ENCODE measurements around the gene ALPG.
"Not testable (repeated sequence)": the region's sequence is repeated elsewhere in the genome, so short reads cannot be mapped to it uniquely, and the experiment has no call there.

The ALPG gene

GRCh38 chr2:232396683-232397082, 10.0 kb upstream of the ALPG start:
- no peak for DNase-seq (ENCODE audit: low spot score)

GRCh38 chr2:232398293-232399034, 8.2 kb upstream of the ALPG start:
- no peak for DNase-seq (ENCODE audit: low spot score)

GRCh38 chr2:232400256-232401015, 6.2 kb upstream of the ALPG start:
- no peak for DNase-seq (ENCODE audit: low spot score)

GRCh38 chr2:232402518-232402917, 4.1 kb upstream of the ALPG start:
- no peak for DNase-seq (ENCODE audit: low spot score)

DNA sequence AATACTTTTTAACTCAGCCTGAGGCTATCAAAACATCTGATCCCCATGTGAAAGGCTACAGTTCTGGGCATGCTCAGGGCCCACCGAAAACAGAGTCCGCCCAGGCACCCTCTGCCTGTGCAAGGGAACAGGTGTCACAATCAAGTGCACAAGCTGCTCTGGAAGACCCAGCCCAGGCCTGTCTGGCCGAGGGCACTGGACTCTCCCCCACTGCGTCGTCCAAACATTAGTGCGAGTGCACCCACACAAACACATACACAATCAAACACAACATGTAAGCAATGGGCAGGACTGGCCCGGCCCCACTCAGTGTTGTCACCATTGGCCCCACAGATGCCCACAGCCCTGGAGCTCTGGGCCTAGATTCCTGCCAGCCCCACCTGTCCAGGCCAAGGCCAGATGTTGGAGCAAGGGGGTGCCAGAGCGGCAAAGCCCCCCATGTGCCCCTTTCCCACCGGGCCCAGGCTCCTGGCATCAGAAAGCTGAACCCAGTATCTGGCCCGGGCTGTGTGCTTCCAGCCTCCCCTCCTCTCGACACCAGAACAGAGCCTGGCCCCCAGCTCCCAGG, 617 bp upstream of the ALPG start:
- DNase-seq (ENCODE audit: low spot score) = no peak

GRCh38 chr2:232407428-232408150, 945 bp downstream of the ALPG start:
- not testable (repeated sequence) for DNase-seq (ENCODE audit: low spot score)

GRCh38 chr2:232408269-232408668, 1.6 kb downstream of the ALPG start:
- not testable (repeated sequence) for DNase-seq (ENCODE audit: low spot score)

DNA sequence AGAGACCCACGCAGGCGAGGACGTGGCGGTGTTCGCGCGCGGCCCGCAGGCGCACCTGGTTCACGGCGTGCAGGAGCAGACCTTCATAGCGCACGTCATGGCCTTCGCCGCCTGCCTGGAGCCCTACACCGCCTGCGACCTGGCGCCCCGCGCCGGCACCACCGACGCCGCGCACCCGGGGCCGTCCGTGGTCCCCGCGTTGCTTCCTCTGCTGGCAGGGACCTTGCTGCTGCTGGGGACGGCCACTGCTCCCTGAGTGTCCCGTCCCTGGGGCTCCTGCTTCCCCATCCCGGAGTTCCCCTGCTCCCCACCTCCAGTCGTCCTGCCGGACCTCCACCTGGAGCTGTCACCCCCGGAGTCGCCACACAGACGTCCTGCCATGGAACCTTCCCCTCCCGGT, 3.0 kb downstream of the ALPG start:
- DNase-seq (ENCODE audit: low spot score) = not testable (repeated sequence)

DNA sequence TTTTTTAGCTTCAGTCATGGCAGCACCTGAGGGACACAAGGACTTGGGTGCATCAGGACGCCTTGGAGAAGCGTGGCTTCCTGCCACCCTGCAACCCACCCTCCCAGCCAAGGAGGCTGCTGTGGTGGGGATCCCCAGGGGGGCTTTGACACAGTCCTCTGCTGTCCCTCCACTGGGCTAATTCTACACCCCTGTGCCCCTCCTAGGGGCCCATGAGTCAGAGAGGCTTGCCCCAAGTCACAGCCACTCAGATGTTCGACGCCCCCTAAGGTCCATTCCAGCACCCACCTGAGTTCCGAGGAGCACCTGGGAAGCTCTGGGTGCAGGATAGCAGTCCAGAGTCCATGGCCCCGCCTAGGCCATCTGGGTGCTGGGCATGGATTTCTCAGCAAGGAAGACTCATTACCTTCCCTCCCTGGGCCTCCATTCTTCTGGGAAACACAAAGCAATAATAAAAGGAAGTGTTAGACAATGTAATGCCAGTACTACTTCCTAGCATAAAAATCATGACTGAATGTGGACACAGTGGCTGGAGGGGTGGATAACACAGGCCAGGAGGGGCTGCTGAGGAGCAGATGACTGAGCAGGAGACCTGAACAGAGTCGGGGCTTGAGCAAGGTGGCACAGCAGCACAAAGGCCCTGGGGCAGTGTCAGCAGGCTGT, 3.7 kb downstream of the ALPG start:
- no peak for DNase-seq (ENCODE audit: low spot score)

DNA sequence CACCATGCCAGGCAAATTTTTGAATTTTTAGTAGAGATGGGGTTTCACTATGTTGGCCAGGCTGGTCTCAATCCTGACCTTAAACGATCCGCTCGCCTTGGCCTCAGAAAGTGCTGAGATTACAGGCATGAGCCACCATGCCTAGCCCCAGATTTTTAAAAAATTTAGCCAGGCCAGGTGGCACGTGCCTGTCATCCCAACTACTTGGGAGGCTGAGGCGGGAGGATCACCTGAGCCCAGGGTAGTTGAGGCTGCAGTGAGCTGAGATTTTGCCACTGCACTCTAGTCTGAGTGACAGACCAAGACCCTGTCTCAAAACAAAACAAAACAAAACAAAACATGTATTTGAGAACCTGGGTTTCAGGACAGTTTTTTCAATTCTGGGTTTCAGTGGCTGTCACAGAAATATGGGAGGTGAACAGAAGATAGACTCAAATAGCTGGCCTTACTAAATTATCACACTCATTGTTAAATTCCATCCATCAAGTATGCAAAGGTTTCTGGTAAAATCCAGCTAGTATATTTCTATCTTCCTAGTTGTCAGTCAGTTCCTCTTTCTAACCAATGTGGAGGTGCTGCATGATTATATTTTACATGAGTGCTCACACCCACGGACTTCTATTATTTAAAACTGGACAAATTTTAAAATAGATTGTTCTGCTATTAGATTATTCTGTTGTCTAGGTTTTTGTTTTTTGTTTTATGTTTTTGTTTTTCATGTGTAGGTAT, 5.4 kb downstream of the ALPG start:
- no peak for DNase-seq (ENCODE audit: low spot score)

DNA sequence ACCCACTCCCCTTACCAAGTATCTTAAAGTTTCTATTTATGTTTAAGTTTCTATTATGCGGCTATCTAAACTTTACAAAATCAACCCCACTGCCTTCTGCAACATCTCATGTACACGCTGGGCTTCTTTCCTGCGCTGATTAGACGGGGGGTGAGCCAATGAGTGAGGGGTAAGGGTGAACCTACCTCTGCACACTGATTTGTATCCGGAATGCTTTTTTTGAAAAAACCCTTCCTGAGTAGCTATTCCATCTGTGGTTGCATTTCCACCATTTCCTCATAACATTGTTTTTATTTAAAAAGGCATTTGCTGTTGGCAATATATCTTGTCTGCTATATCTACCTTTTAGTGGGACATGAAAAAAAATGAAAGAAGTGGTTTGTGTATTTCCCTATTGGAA, 6.3 kb downstream of the ALPG start:
- DNase-seq (ENCODE audit: low spot score) = no peak

GRCh38 chr2:232415138-232415690, 8.6 kb downstream of the ALPG start:
- no peak for DNase-seq (ENCODE audit: low spot score)

GRCh38 chr2:232415736-232416520, 9.3 kb downstream of the ALPG start:
- DNase-seq (ENCODE audit: low spot score) = no peak

DNA sequence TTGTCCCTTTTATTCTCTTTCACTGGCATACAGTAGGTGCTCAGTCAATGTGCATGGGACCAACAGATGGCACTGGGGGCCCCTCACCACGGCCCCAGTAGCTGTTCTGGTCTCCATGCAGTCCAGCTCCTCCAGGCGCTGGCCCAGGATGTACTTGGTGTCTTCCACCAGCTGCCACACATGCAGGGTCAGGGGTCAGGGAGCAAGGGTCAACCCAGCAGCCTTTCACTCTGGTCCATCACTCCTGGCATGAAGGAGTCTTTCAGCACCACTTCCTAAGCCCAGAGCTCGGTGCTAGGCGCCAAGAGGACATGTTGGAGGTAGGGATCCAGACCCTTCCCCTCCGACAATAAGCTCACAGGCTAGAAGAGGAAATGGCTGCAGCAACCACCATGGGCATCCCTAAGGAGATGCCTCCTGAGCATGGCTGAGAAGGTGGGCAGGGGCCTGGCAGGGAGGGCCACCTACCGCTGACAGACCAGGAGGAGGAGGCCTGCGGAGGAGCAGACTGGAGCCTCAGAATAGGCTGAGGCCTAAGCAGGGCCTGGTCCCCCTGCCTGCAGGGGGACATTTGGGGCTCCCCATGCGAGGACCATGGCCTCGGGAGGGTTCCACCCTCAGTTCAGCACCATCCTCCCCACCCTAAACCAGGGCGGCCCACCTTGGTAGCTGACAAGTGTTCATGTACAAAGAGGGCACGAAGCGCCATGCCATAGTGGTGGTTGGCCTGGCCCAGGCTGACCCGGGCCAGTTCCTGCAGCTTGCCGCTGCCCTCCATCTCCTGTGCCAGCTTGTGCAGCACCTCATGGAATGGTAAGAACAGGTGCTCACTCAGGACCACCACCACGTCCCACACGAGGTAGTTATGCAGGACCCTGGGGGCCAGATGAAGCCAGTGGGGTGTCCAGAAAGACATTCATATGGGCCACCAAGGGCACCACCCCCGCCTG, 10.2 kb downstream of the ALPG start:
- DNase-seq (ENCODE audit: low spot score) = no peak

- DNase-seq (ENCODE audit: low spot score) = no peak
These were observed 10.8 kb downstream of the ALPG start for GRCh38 chr2:232417489-232417888.

GRCh38 chr2:232418056-232418455, 11.4 kb downstream of the ALPG start:
- no peak for DNase-seq (ENCODE audit: low spot score)

GRCh38 chr2:232418466-232419244, 12.0 kb downstream of the ALPG start:
- DNase-seq (ENCODE audit: low spot score) = no peak

Measured in germinal center (tissue), 1 donor.